Neural crest cell (in vitro differentiated cells): ENCODE data around the gene STX16. TPM values are rescaled to one million over a fixed set of nuclear protein-coding genes. Genes with fewer than 3 reads are reported as not detected.

Source experiments
- DNase-seq: peaks from one replicate; pipeline ENCODE4 v3.0.0; 2021; ENCODE audit warnings: low read depth, mixed read lengths, low spot score
- H3K27ac Mint-ChIP-seq: one replicate; pipeline ENCODE4 v1.8.0; 2021; ENCODE audit warnings: mild to moderate bottlenecking, mixed read lengths; ENCODE audit not compliant: unreplicated experiment
- H3K27me3 Mint-ChIP-seq: 2 replicates; pipeline ENCODE4 v1.8.0; 2021; ENCODE audit warnings: low read depth, mild to moderate bottlenecking, mixed read lengths
- H3K36me3 Mint-ChIP-seq: 2 replicates; pipeline ENCODE4 v1.8.0; 2021; ENCODE audit warnings: low read depth, mild to moderate bottlenecking, mixed read lengths
- H3K4me1 Mint-ChIP-seq: 2 replicates; pipeline ENCODE4 v1.8.0; 2021; ENCODE audit warnings: mixed read lengths
- H3K4me3 Mint-ChIP-seq: one replicate; pipeline ENCODE4 v1.8.0; 2021; ENCODE audit warnings: mild to moderate bottlenecking, mixed read lengths
- H3K9me3 Mint-ChIP-seq: 2 replicates; pipeline ENCODE4 v1.8.0; 2021; ENCODE audit warnings: mixed read lengths
- CTCF ChIP-seq: fragments of 200-600 bp; sonication (generic); conservative IDR thresholded peaks from 2 replicates; pipeline ENCODE4 v1.5.0; 2021; ENCODE audit warnings: antibody characterized with exemption, mild to moderate bottlenecking
- total RNA-seq: library from RNA; stranded (reverse); gene quantifications from 2 replicates; pipeline ENCODE4 v1.2.1, GENCODE V29; 2021

Gene STX16
- total RNA-seq, 1 donor from 2014 or later: 58.7 TPM

- Mint-ChIP-seq H3K4me3 (no peak overlapping the region), H3K9me3 (no peaks in the 10 kb centered on the region), H3K27ac (no peak overlapping the region), H3K27me3 (no peaks in the 10 kb centered on the region), H3K4me1 (peaks cover 8% of the 10 kb centered on the region), H3K36me3 (no peaks in the 10 kb centered on the region)
- no peak for TF ChIP-seq CTCF
- no peak for DNase-seq
Measured at GRCh38 chr20:58616411-58616810, 34.7 kb upstream of the STX16 start.

- Mint-ChIP-seq H3K27me3 (no peaks in the 10 kb centered on the region), H3K4me1 (peaks cover 7% of the 10 kb centered on the region), H3K9me3 (no peaks in the 10 kb centered on the region), H3K36me3 (no peaks in the 10 kb centered on the region), H3K4me3 (no peak overlapping the region), H3K27ac (no peak overlapping the region)
- no peak for DNase-seq
- TF ChIP-seq CTCF: no peak
Measured at GRCh38 chr20:58617158-58617557, 33.9 kb upstream of the STX16 start.

- no peak for DNase-seq
- no peak for TF ChIP-seq CTCF
- Mint-ChIP-seq H3K27ac (no peak overlapping the region), H3K36me3 (no peaks in the 10 kb centered on the region), H3K4me3 (no peak overlapping the region), H3K27me3 (no peaks in the 10 kb centered on the region), H3K9me3 (no peaks in the 10 kb centered on the region), H3K4me1 (no peaks in the 10 kb centered on the region)
Measured at GRCh38 chr20:58618351-58619076, 32.6 kb upstream of the STX16 start.

GRCh38 chr20:58619077-58619863 is 31.8 kb upstream of the STX16 start:
- Mint-ChIP-seq H3K27ac (no peak overlapping the region), H3K4me1 (no peaks in the 10 kb centered on the region), H3K27me3 (no peaks in the 10 kb centered on the region), H3K9me3 (no peaks in the 10 kb centered on the region), H3K36me3 (no peaks in the 10 kb centered on the region), H3K4me3 (no peak overlapping the region)
- TF ChIP-seq CTCF: no peak
- DNase-seq: no peak

- Mint-ChIP-seq H3K4me3 (no peak overlapping the region), H3K27me3 (no peaks in the 10 kb centered on the region), H3K9me3 (no peaks in the 10 kb centered on the region), H3K4me1 (no peaks in the 10 kb centered on the region), H3K27ac (no peak overlapping the region), H3K36me3 (no peaks in the 10 kb centered on the region)
- no peak for DNase-seq
- TF ChIP-seq CTCF: no peak
Measured at GRCh38 chr20:58619864-58620431, 31.1 kb upstream of the STX16 start.
